GM18505 (cell line): Measurements from ENCODE around the gene DHRS13.
"Not testable (repeated sequence)": the region's sequence is repeated elsewhere in the genome, so short reads cannot be mapped to it uniquely, and the experiment has no call there.

Experiments
- ATAC-seq: cut with Tn5 transposase; IDR thresholded peaks from one replicate; pipeline ENCODE4 v1.9.1; 2021; ENCODE audit not compliant: unreplicated experiment
- POLR2A ChIP-seq: IDR thresholded peaks from 4 replicates; pipeline ENCODE4 v1.6.1; 2011; ENCODE audit warnings: borderline replicate concordance; ENCODE audit not compliant: insufficient read depth, insufficient read length; ENCODE audit errors: extremely low read depth

Gene DHRS13

GRCh38 chr17:28895794-28896447, 7.0 kb downstream of the DHRS13 start:
- TF ChIP-seq POLR2A, result no peak
- no peak for ATAC-seq

DNA sequence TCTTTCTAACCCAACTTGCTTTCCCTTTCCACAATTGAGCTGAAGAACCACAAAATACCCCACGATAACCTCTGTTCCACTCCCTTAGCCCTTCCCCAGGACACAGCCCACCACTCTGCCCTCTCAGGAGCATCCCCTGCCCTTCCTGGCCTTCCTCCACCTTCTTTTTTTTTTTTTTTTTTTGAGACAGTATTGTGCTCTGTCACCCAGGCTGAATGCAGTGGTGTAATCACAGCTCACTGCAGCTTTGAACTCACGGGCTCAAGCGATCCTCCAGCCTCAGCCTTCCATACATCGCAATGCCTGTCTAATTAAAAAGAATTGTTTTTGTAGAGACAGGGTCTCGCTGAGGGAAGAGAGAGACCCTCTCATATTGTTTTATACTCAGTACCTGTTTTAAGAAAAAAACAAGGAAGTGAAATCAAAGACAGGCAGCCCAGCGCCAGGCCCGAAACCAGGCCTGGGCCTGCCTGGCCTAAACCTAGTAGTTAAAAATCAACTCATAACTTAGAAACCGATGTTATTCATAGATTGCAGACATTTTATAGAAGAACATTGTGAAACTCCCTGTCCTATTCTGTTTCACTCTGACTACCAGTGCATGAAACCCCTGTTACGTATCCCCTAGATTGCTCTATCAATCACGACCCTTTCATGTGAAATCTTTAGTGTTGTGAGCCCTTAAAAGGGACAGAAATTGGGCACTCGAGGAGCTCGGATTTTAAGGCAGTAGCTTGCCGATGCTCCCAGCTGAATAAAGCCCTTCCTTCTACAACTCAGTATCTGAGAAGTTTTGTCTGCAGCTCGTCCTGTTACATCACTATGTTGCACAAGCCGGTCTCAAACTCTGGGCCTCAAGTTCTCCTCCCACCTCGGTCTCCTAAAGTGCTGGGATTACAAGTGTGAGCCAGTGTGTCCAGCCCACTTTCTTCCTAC, 9.4 kb downstream of the DHRS13 start:
- not testable (repeated sequence) for ATAC-seq

DNA sequence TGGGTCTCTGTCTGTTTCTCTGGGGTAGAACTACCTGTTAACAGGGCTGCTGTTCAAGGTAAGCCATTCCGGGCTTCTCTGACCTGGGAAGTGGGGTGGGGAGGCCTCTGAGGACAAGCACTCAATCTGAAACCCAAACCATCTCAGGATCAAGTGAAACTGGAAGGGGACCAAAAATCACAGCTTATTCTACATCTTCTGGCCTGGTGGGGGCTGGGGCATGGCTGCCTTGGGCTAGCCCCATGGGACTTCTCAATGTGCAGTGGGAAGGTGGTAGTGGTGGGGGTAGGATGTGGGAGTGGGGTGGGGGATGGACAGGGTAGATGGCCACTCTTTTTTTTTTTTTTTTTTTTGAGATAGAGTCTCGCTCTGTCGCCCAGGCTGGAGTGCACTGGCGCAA, 10.9 kb downstream of the DHRS13 start:
- no peak for ATAC-seq
- no peak for TF ChIP-seq POLR2A

GRCh38 chr17:28891201-28891600, 11.7 kb downstream of the DHRS13 start:
- no peak for ATAC-seq

GRCh38 chr17:28889996-28890395, 12.9 kb downstream of the DHRS13 start:
- ATAC-seq, result no peak
- TF ChIP-seq POLR2A, result no peak

More at GRCh38 chr17:28891201-28891600, 11.7 kb downstream of the DHRS13 start:
- no peak for TF ChIP-seq POLR2A

GRCh38 chr17:28888832-28889231, 14.0 kb downstream of the DHRS13 start:
- no peak for ATAC-seq
- no peak for TF ChIP-seq POLR2A

DNA sequence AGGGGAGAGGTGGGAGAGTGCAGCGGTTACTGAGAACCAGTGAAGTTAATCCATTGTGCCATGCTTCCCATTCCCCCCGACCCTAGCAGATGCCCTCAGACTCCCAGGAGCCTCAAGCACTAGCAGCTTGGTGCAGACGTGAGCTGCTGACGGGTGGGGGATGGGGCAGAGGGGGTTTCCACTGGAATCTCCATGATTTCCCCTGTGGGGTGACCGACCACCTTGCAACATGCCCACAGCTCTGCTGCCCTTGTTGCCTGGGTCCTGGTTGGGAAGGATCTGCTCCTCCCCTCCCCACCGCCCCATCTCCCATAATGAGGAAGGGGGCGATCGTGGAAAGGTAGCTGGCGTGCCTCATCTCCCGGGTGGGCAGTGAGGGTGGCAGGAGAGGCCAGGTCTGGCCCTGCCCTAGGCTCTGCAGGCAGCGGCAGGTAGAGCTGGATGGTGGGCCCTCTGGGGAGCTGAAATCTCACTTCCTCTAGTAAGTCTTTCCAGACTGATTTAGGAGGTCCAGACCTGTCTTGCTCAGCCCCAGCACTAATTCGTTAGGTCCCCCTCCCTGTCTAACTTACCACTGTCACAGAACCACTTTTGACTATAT, 14.9 kb downstream of the DHRS13 start:
- TF ChIP-seq POLR2A, result no peak
- no peak for ATAC-seq

DNA sequence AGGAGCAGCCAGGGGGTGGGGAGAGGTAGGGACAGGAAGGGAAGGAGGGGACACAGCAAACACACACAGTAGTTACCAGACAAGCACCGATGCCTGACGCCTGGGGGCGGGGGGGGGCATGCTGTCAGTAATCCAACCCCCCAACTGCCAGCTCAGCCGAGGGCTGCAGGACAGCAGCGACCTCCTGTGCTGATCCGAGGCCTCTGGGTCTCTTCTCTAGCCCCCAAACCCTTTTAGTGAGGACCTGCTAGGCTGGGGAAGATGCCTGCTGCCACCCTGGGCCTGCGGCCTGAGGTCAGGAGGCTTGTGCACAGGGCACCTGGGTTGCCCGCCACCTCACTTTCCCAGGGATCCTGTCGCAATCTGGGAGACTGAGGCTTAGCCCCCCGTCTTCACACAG, 16.9 kb downstream of the DHRS13 start:
- no peak for ATAC-seq
- TF ChIP-seq POLR2A, result no peak

DNA sequence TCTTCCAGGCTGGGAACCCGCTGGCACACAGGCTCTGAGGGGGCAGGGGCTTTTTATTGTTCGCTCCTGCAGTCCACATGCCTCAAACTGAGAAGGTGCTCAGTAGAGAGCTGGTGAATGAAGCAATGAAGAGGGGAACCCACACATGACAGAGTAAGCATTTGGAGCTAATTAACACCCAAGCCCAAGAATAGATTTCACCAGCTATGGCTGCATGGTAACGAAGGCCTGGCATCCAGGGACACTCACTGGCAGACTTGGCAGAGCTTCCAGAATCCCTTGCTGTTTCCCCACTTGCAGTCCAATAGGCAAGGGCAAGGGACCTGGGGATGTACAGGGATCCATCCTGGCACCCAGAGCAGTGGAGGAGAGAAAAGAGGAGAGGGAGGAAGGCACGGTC, 17.5 kb downstream of the DHRS13 start:
- no peak for ATAC-seq

DNA sequence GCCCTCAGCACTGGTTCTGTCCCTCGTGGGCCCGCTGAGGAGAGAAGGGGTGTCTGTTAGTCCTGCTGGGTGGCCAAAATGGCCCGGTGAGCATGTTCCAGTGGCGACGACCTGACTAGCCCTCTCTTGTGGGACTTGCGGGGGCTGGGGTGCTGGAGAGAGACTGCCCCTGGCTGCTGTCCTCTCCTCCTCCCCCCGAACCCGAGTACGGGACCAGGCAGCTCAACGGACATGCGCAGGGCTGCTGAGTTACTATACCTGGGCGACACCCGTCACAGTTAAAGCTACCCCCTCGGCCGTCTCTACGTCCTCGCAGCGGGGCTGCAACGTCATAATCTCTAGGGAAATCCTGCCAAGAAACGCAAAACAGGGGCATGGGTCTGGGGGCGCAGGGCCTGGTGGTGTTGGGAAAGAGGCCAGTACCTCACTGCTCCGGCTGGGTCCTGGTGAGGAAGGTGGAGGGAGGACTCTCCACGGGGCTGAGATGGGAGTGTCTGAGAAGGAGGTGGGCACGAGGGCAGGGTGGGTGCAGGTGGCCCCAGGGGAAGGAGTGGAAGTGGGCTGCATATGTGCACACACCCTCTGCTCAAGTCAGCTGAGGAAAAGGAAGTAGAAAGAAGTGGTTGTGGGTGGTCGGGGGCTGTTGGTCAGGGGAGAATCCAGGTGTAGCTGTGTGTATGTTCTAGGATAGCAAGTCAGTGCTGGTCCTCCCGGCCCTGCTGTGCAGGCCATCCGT, 18.7 kb downstream of the DHRS13 start:
- no peak for ATAC-seq

More for the DNA sequence above, 17.5 kb downstream of the DHRS13 start:
- no peak for TF ChIP-seq POLR2A

GRCh38 chr17:28882154-28882895, 20.6 kb downstream of the DHRS13 start:
- ATAC-seq, result no peak
- no peak for TF ChIP-seq POLR2A

More for the DNA sequence above, 18.7 kb downstream of the DHRS13 start:
- no peak for TF ChIP-seq POLR2A

- TF ChIP-seq POLR2A, result no peak
- ATAC-seq, result no peak
Measured at GRCh38 chr17:28881533-28882056, 21.3 kb downstream of the DHRS13 start.
